Hepatocyte (in vitro differentiated cells): ENCODE results near the gene ADPRS. TPM values are rescaled to one million over a fixed set of nuclear protein-coding genes. Genes with fewer than 3 reads are reported as not detected.

ENCODE experiments used
- DNase-seq: peaks from one replicate; pipeline ENCODE4 v3.0.0-alpha.2; 2016; ENCODE audit warnings: low spot score
- H2AFZ ChIP-seq: fragments of 200-600 bp; sonication (generic); 2 replicates; pipeline ENCODE4 v1.6.0; 2016; ENCODE audit warnings: antibody characterized with exemption, mild to moderate bottlenecking
- H3K27ac ChIP-seq: fragments of 200-600 bp; sonication (generic); 2 replicates; pipeline ENCODE4 v1.5.1; 2016; ENCODE audit warnings: mild to moderate bottlenecking
- H3K27me3 ChIP-seq: fragments of 200-600 bp; sonication (generic); 2 replicates; pipeline ENCODE4 v1.6.1; 2016
- H3K36me3 ChIP-seq: fragments of 200-600 bp; sonication (generic); replicated peaks from 2 replicates; pipeline ENCODE4 v1.5.1; 2016; ENCODE audit warnings: low read depth; ENCODE audit not compliant: insufficient read depth
- H3K4me1 ChIP-seq: fragments of 200-600 bp; sonication (generic); 2 replicates; pipeline ENCODE4 v1.5.1; 2016; ENCODE audit warnings: mild to moderate bottlenecking, moderate library complexity; ENCODE audit not compliant: insufficient read depth
- H3K4me2 ChIP-seq: fragments of 200-600 bp; sonication (generic); 2 replicates; pipeline ENCODE4 v1.6.0; 2016
- H3K4me3 ChIP-seq: fragments of 200-600 bp; sonication (generic); 2 replicates; pipeline ENCODE4 v1.5.1; 2016; ENCODE audit warnings: mild to moderate bottlenecking
- H3K79me2 ChIP-seq: fragments of 200-600 bp; sonication (generic); 2 replicates; pipeline ENCODE4 v1.6.0; 2017; ENCODE audit warnings: mild to moderate bottlenecking
- H3K9me2 ChIP-seq: fragments of 200-600 bp; sonication (generic); replicated peaks from 2 replicates; pipeline ENCODE4 v1.6.0; 2017; ENCODE audit warnings: mild to moderate bottlenecking; ENCODE audit not compliant: insufficient read depth
- H3K9me3 ChIP-seq: fragments of 200-600 bp; sonication (generic); 2 replicates; pipeline ENCODE4 v1.5.1; 2016; ENCODE audit warnings: low read depth, mild to moderate bottlenecking
- H4K20me1 ChIP-seq: fragments of 200-600 bp; sonication (generic); 2 replicates; pipeline ENCODE4 v1.6.0; 2016; ENCODE audit warnings: mild to moderate bottlenecking; ENCODE audit not compliant: insufficient read depth, poor library complexity, severe bottlenecking
- EZH2 ChIP-seq: fragments of 200-600 bp; sonication (generic); IDR thresholded peaks from 2 replicates; pipeline ENCODE4 v1.6.1; 2016; ENCODE audit warnings: antibody characterized with exemption, mild to moderate bottlenecking, borderline replicate concordance
- EZH2phosphoT487 ChIP-seq: fragments of 200-600 bp; sonication (generic); IDR thresholded peaks from one replicate; pipeline ENCODE4 v1.6.1; 2018; ENCODE audit warnings: antibody characterized with exemption, mild to moderate bottlenecking, low read depth, moderate library complexity; ENCODE audit not compliant: unreplicated experiment, severe bottlenecking
- WGBS: methylation state at CpG from one replicate; pipeline ENCODE4 v1.1.6; 2016; ENCODE audit warnings: low lambda C conversion rate; ENCODE audit errors: missing lambda C conversion rate; 5-methylcytosine and 5-hydroxymethylcytosine counted together
- polyA plus RNA-seq: library from polyadenylated mRNA; unstranded; fragments of >200 nt; fragmentation: Nextera tagmentation; extraction: Ambion mirVana; gene quantifications from 2 replicates; pipeline ENCODE4 v1.2.1, GENCODE V29; 2016
- total RNA-seq: library from RNA; depleted of rRNA; stranded (reverse); fragments of >200 nt; gene quantifications from 2 replicates; pipeline ENCODE4 v1.2.3, GENCODE V29; 2014
- TF ChIP-seq, protein P1 (sequence below): fragments of 200-600 bp; sonication (generic); IDR thresholded peaks from 2 replicates; pipeline ENCODE4 v1.5.1; 2016; ENCODE audit warnings: antibody characterized with exemption, mild to moderate bottlenecking; ENCODE audit not compliant: poor library complexity

The ADPRS gene
- total and polyA plus RNA-seq, 2 experiments from 2014 or later: 37.6 to 42.7 TPM

GRCh38 chr1:36070349-36070748 is 18.3 kb upstream of the ADPRS start:
- no peaks in the 10 kb centered on the region for H3K4me1 ChIP-seq
- H3K27me3 ChIP-seq: no peaks in the 10 kb centered on the region
- H2AFZ ChIP-seq: no peak overlapping the region
- DNase-seq: no peak
- 75% methylated on average over 2 of the region's 2 CpGs for WGBS
- H3K9me2 ChIP-seq: no peaks in the 10 kb centered on the region
- H3K4me3 ChIP-seq: no peak overlapping the region
- TF ChIP-seq, protein P1, sequence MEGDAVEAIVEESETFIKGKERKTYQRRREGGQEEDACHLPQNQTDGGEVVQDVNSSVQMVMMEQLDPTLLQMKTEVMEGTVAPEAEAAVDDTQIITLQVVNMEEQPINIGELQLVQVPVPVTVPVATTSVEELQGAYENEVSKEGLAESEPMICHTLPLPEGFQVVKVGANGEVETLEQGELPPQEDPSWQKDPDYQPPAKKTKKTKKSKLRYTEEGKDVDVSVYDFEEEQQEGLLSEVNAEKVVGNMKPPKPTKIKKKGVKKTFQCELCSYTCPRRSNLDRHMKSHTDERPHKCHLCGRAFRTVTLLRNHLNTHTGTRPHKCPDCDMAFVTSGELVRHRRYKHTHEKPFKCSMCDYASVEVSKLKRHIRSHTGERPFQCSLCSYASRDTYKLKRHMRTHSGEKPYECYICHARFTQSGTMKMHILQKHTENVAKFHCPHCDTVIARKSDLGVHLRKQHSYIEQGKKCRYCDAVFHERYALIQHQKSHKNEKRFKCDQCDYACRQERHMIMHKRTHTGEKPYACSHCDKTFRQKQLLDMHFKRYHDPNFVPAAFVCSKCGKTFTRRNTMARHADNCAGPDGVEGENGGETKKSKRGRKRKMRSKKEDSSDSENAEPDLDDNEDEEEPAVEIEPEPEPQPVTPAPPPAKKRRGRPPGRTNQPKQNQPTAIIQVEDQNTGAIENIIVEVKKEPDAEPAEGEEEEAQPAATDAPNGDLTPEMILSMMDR: no peak
- no peak for TF ChIP-seq EZH2phosphoT487
- no peak for TF ChIP-seq EZH2
- H3K27ac ChIP-seq: no peak overlapping the region
- no peaks in the 10 kb centered on the region for H3K79me2 ChIP-seq
- H4K20me1 ChIP-seq: no peaks in the 10 kb centered on the region
- no peak overlapping the region for H3K4me2 ChIP-seq
- no peaks in the 10 kb centered on the region for H3K9me3 ChIP-seq
- no peaks in the 10 kb centered on the region for H3K36me3 ChIP-seq

DNA sequence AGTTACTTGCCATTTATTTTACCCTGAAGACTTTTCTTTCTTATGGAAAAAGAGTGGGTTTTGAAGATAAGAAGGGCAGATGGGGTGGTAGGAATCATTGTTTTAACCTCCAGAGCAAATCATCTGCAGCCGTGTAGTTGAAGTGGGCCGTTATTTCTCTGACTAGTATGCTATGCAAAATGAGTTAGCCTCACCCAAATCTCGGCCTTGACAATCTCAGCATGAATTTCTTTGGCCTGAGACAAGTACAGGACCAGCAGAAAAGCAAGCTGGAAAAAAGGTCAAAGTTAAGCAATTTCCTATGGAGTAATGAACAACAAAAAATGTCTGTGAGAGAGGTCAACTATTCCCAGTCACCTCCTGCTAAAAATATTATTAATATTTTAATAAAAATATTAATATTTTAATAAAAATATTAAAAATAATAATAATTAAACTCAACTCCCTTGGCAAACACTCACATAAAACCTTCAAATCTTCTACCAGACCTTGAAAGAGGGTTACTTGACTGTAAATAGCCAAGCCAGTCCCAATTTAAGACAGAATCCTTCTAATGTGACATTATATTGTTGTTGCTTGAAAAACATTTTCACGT is 11.6 kb upstream of the ADPRS start:
- Histone ChIP-seq H3K4me1 (no peaks in the 10 kb centered on the region), H3K79me2 (no peaks in the 10 kb centered on the region), H3K9me2 (no peaks in the 10 kb centered on the region), H3K27ac (no peak overlapping the region), H3K4me2 (no peak overlapping the region), H3K27me3 (no peaks in the 10 kb centered on the region), H3K9me3 (no peaks in the 10 kb centered on the region), H4K20me1 (no peaks in the 10 kb centered on the region), H3K36me3 (no peaks in the 10 kb centered on the region), H2AFZ (no peak overlapping the region), H3K4me3 (no peak overlapping the region)
- no peak for TF ChIP-seq EZH2phosphoT487
- no peak for TF ChIP-seq EZH2
- TF ChIP-seq, protein P1: no peak
- 70% methylated on average over 4 of the region's 4 CpGs for WGBS
- DNase-seq: no peak

- Histone ChIP-seq H3K4me3 (no peak overlapping the region), H3K79me2 (no peaks in the 10 kb centered on the region), H3K4me2 (no peak overlapping the region), H3K9me2 (no peaks in the 10 kb centered on the region), H3K27ac (no peak overlapping the region), H3K4me1 (peaks cover 4% of the 10 kb centered on the region), H4K20me1 (no peaks in the 10 kb centered on the region), H3K36me3 (no peaks in the 10 kb centered on the region), H3K9me3 (no peaks in the 10 kb centered on the region), H2AFZ (no peak overlapping the region), H3K27me3 (no peaks in the 10 kb centered on the region)
- DNase-seq: no peak
- TF ChIP-seq EZH2phosphoT487: no peak
- TF ChIP-seq, protein P1: no peak
- no peak for TF ChIP-seq EZH2
- 72% methylated on average over 3 of the region's 3 CpGs for WGBS
Observed at GRCh38 chr1:36080236-36080635, 8.5 kb upstream of the ADPRS start.

DNA sequence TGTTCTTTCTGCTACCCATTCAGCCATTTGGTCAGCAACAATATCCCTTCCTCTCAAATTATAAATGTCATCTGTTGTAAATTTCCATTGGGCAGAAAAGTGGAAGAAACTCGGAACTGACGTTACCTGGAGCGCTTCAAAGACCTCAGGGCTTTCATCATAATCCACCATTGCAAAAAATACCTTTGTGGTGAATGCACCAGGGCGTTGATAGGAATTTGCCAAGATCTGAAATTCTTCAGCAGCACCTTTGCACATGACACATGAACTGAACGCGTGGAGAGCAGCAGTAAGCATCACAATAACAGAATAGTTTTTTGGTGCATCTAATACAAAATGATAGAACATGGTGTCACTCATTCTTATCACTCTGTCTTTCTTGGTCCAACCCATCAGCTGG is 7.9 kb upstream of the ADPRS start:
- H3K9me2 ChIP-seq: no peaks in the 10 kb centered on the region
- H4K20me1 ChIP-seq: no peaks in the 10 kb centered on the region
- H3K27me3 ChIP-seq: no peaks in the 10 kb centered on the region
- H3K27ac ChIP-seq: no peak overlapping the region
- H3K79me2 ChIP-seq: no peaks in the 10 kb centered on the region
- H3K4me2 ChIP-seq: no peak overlapping the region
- H3K4me3 ChIP-seq: no peak overlapping the region
- WGBS: 76% methylated on average over 6 of the region's 6 CpGs
- peaks cover 4% of the 10 kb centered on the region for H3K4me1 ChIP-seq
- no peaks in the 10 kb centered on the region for H3K36me3 ChIP-seq
- no peak overlapping the region for H2AFZ ChIP-seq
- DNase-seq: no peak
- TF ChIP-seq, protein P1: no peak
- TF ChIP-seq EZH2 (no peak), EZH2phosphoT487 (no peak)
- H3K9me3 ChIP-seq: no peaks in the 10 kb centered on the region
